Coronary artery (tissue), 2 donors: ENCODE results near the gene ZNF646.

ENCODE experiments used
- DNase-seq: peaks from one replicate; pipeline ENCODE4 v3.0.0-alpha.2; 2017; ENCODE audit warnings: low spot score
- H3K27ac ChIP-seq, 2 donors: fragments of 200-600 bp; sonication (generic); one replicate each; pipeline ENCODE4 v1.5.1; 2016 to 2019
- H3K4me3 ChIP-seq: fragments of 200-600 bp; sonication (generic); 2 replicates; pipeline ENCODE4 v1.5.1; 2016; ENCODE audit warnings: mild to moderate bottlenecking, moderate library complexity
- TF ChIP-seq, protein P1 (sequence below): fragments of 200-600 bp; sonication (generic); IDR thresholded peaks from one replicate; pipeline ENCODE4 v1.5.1; 2019; ENCODE audit warnings: antibody characterized with exemption

Gene ZNF646

DNA sequence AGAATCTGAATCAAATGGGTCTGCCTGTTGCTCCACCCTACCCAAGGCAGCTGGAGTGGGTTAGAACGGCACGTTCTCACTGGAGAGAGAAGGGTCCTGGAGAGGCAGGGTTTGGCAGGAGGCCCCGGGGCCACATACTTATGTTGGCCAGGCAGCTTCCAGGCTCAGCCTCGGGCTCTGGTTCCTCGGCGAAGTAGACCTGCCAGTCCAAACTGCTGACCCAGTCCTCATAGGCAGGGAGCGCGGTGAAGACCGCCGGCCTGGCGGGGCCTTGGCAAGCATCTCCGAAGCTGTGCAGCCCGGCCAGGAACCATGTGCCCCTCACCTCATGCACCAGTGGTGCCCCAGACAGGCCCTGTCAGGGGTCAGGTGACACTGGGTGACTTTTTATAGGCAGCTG is 9.8 kb downstream of the ZNF646 start:
- DNase-seq, result no peak
- TF ChIP-seq, protein P1, sequence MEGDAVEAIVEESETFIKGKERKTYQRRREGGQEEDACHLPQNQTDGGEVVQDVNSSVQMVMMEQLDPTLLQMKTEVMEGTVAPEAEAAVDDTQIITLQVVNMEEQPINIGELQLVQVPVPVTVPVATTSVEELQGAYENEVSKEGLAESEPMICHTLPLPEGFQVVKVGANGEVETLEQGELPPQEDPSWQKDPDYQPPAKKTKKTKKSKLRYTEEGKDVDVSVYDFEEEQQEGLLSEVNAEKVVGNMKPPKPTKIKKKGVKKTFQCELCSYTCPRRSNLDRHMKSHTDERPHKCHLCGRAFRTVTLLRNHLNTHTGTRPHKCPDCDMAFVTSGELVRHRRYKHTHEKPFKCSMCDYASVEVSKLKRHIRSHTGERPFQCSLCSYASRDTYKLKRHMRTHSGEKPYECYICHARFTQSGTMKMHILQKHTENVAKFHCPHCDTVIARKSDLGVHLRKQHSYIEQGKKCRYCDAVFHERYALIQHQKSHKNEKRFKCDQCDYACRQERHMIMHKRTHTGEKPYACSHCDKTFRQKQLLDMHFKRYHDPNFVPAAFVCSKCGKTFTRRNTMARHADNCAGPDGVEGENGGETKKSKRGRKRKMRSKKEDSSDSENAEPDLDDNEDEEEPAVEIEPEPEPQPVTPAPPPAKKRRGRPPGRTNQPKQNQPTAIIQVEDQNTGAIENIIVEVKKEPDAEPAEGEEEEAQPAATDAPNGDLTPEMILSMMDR, result no peak
- Histone ChIP-seq H3K4me3 (no peak overlapping the region), H3K27ac (no peak overlapping the region)

DNA sequence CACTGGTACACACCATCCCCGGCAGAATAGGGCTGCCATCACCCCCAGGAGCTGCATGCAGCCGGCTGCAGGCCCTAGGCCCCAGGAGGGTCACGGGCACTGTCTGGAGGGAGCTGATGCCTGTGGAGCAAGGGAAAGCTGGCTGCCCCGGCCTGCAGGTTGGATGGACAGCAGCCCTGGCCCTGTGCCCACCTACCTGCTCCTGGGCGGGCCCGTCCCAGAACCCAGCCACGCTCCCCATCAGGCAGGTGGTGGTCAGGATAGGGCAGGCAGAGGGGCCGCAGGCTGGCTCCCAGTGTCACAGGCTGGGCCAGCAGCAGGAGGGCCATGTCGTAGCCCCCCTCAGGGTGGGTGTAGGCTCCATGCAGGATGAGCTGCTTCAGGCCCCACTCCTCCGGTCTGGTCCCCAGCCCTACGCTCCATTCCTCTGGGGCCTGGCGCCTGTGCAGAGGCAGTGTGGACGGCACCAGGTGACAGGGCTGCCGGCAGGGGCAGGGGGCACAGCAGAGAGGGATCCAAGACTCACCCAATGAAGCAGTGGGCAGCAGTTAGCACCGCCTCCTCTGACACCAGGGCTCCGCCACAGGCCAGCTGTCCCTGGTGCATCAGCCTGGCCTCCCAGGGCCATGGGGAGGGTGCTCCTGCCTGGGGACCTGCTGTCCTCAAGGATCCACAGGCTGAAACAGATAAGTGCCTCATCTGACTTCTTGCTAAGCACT is 10.5 kb downstream of the ZNF646 start:
- no peak overlapping the region for H3K4me3 ChIP-seq
- TF ChIP-seq, protein P1, result no peak
- DNase-seq, result no peak
- H3K27ac ChIP-seq, result no peak overlapping the region

DNA sequence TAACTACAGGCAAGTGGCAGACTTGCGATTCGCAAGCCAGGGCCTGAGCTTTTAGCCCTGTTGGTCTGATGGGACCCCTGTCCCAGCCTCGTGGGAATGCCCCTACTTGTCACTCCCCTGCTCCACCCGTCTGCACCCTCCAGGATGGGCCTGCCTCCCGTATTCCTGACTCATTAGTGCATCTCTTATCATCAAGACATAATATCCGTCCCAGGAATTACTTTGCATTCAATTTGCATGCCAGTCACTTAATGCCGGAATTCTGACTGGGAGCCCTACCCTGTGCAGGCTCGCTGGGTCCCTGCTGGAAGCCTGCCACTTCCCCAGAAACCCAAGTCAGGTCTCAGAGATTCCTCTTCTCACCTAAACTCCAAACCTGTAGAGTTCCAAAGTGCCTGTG is 11.2 kb downstream of the ZNF646 start:
- no peak overlapping the region for H3K4me3 ChIP-seq
- no peak overlapping the region for H3K27ac ChIP-seq
- TF ChIP-seq, protein P1, result no peak
- no peak for DNase-seq

DNA sequence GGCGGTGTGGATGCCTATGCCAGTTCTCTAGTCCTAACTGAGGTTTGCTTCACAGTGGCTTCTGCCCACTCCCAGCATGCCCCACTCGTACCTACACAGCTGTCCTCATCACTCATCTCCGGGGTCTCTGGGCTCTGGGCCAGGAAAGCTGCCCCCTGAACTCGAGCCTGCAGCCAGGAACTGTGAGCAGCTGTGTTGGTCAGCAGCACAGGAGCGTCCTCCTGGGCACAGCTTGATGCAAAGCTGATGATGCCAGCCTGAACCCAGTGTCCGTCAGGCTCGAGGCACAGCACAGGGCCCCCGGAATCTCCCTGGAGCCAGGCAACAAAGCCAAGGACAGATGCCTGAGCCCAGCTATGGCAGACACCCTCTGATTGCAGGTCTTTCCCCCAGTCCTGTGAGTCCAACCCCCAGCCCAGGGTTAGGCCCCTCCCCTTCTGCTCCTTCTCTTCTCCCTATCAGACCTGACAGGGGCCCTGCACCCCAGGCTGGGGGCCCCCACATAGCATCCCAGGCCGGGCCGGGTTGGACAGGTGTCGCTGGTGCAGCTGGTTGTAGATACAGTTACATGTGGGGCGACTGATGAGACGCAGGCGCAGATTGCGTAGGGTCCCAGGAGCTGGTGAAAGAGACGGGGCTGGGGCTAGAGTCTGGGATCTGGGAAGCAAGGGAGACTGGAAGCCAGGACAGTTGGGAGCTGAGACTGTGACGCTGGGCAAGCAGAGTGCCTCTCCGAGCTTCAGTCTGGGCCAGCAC is 11.8 kb downstream of the ZNF646 start:
- H3K4me3 ChIP-seq, result no peak overlapping the region
- TF ChIP-seq, protein P1, result no peak
- DNase-seq, result no peak
- H3K27ac ChIP-seq, result no peak overlapping the region

DNA sequence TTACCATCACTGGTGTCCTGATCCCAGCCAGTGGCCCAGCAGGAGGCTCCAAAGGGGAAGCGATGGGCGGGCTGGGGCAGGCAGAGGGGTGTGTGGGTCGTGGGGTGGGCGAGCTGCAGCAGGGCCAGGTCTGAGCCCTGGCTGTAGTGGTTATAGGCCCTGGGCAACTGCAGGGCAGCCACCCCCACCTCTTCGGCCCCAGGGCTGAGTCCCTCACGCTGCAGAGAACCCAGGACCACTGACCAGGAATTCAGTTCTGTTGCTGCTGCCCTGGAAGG is 12.3 kb downstream of the ZNF646 start:
- TF ChIP-seq, protein P1, result no peak
- no peak overlapping the region for H3K4me3 ChIP-seq
- DNase-seq, result no peak
- no peak overlapping the region for H3K27ac ChIP-seq

DNA sequence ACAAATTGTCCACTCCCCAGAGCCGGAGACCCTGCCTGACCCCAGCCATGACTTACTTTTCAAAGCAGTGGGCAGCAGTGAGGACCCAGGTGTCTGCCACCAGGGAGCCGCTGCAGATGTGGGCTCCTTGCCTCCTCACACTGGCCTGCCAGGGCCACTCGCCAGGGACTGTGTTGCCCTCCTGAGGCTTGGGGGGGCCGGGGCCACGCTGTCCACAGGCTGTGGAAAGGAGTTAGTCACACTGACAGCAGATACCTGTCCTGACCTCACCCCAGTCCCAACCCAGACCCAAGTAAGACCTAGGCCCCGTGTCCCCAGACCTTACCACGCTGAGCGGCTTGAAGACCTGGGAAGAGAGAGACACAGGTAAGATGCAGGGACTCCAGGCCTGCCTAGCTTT is 13.3 kb downstream of the ZNF646 start:
- H3K4me3 ChIP-seq, result no peak overlapping the region
- H3K27ac ChIP-seq, result no peak overlapping the region
- no peak for DNase-seq
- TF ChIP-seq, protein P1, result no peak

DNA sequence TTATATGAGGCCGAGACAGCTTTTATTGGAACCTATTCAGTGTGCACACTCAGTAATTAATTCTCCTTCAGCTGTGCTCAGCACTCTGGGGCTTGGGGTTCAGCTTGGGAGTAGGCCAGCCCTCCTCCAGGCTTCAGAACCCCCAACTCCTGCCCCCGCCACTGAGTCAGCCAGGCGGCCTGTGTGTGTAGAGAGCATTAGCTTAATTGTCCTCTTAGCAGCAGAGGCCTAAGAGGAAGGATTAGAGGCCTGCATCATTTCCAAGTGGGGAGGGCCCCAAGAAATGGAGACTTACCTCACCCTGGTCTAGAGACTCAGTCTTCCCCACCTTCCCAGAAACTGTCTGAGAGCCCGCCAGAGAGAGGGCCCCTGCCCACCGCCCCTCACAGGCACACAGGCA is 13.7 kb downstream of the ZNF646 start:
- Histone ChIP-seq H3K27ac (no peak overlapping the region), H3K4me3 (no peak overlapping the region)
- TF ChIP-seq, protein P1, result no peak
- DNase-seq, result no peak
